ENCODE measurements around the gene PHF21B.

DNA sequence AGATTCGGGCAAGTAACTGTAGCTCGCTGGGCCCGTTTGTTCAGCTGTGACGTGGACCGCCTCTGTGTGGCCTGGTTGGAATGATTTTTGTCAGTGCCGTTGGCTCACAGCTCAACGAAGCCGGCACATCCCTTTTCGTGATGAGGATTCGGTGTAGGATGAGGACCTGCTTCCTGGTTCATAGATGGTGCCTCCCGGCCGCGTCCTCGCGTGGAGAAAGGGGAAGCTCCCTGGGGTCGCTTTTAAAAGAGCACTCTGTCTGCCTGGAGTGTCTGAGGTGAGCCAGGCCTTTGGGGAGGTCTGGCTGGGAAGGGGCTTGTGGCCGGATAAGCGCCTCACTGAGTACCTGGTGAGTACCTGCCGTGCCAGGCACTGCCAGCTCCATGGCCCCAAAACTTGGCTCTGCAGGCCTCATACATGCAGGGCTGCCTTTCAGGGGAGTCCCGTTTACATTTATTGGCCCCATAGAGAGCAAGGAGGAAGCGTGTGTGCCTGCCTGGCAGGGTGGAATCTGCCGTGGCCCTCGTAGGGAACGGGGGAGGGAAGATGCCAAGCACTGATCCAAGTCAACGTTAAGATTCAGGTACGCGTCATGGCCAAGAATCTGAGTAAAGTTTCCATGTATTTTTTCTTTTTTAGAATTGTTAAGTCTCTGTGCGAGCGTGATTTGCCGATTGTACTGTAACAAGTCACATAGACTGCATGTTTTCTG, 169.0 kb downstream of the PHF21B start:
- TF ChIP-seq TAF1 (IDR thresholded peaks at IDR 0.05; ENCODE audit: borderline replicate concordance, insufficient read depth, low read length) (no peak), REST (IDR thresholded peaks at IDR 0.05; ENCODE audit: insufficient read depth in 1 of 2, low read depth in 2 of 2, low read length in 2 of 2) (no peak), SIN3A (IDR thresholded peaks at IDR 0.05; ENCODE audit: borderline replicate concordance, insufficient read depth, low read length) (no peak), POLR2AphosphoS5 (IDR thresholded peaks at IDR 0.05; ENCODE audit: low read depth, low read length) (no peak)

Measured in PFSK-1 (cell line).